PC-3 (cell line): Measurements from ENCODE around the gene MDC1.

ENCODE experiments used
- EZH2 ChIP-seq: fragments of 300-600 bp; sonication (generic); IDR thresholded peaks from one replicate; pipeline ENCODE4 v1.6.1; 2017; ENCODE audit warnings: antibody characterized with exemption, mild to moderate bottlenecking, low read length; ENCODE audit not compliant: unreplicated experiment
- EZH2phosphoT487 ChIP-seq: fragments of 300-600 bp; sonication (generic); IDR thresholded peaks from 2 replicates; pipeline ENCODE4 v1.6.1; 2018; ENCODE audit warnings: mild to moderate bottlenecking, antibody characterized with exemption, low read length, borderline replicate concordance
- TF ChIP-seq, protein P1 (sequence below): fragments of 300-600 bp; sonication (generic); conservative IDR thresholded peaks from 2 replicates; pipeline ENCODE4 v1.5.1; 2017; ENCODE audit warnings: antibody characterized with exemption, low read depth, mild to moderate bottlenecking, low read length

DNA sequence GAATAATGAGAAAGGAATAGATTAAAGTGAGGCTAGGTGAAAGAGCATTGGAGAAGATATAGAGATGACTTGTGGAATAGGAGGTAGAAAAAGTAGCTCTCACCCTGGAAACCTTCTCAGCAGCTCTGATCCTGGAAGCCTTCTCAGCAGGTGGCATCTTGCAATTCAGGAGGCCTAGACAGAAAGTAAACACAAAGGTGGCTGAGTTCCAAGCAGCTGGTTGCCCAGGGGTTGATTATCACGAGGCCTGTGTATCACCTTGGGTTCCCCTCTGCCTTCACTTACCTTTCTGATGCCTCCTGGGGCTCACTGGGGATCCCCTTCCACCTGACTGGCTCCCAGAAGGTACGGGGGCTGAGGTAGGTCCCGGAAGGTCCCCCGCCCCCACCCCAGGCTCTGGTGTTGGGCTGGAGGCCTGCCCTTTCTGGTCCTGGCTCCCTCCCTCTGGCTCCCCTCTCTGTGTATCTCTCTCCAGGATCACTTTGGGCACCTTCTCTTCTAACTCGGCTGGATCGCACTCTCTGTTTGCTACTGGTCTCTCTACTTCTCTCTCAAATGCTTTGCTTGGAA, 9.7 kb downstream of the MDC1 start:
- TF ChIP-seq, protein P1, sequence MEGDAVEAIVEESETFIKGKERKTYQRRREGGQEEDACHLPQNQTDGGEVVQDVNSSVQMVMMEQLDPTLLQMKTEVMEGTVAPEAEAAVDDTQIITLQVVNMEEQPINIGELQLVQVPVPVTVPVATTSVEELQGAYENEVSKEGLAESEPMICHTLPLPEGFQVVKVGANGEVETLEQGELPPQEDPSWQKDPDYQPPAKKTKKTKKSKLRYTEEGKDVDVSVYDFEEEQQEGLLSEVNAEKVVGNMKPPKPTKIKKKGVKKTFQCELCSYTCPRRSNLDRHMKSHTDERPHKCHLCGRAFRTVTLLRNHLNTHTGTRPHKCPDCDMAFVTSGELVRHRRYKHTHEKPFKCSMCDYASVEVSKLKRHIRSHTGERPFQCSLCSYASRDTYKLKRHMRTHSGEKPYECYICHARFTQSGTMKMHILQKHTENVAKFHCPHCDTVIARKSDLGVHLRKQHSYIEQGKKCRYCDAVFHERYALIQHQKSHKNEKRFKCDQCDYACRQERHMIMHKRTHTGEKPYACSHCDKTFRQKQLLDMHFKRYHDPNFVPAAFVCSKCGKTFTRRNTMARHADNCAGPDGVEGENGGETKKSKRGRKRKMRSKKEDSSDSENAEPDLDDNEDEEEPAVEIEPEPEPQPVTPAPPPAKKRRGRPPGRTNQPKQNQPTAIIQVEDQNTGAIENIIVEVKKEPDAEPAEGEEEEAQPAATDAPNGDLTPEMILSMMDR: no peak
- no peak for TF ChIP-seq EZH2
- TF ChIP-seq EZH2phosphoT487: no peak
